Esophagus muscularis mucosa (tissue), 4 donors: ENCODE measurements around the gene GEMIN7. TPM values are rescaled to one million over a fixed set of nuclear protein-coding genes. Genes with fewer than 3 reads are reported as not detected.
A peak's percentile ranks its signal among the peaks of the same experiment; 100 is the strongest.

ENCODE experiments used
- DNase-seq: peaks from one replicate; pipeline ENCODE4 v3.0.0-alpha.2; 2017; ENCODE audit errors: extremely low spot score
- H3K27ac ChIP-seq, 4 donors: fragments of 200-600 bp; sonication (generic); replicated peaks in 1 of 4; 1 replicate in 3 of 4; 2 replicates in 1 of 4; pipeline ENCODE4 v1.5.1; 2016 to 2019; ENCODE audit warnings: mild to moderate bottlenecking in 1 of 4
- H3K27me3 ChIP-seq, 4 donors: fragments of 200-600 bp; sonication (generic); one replicate each; pipeline versions ENCODE4 v1.5.1 to v1.6.0; 2016 to 2019
- H3K36me3 ChIP-seq, 4 donors: fragments of 200-600 bp; sonication (generic); one replicate each; pipeline ENCODE4 v1.5.1; 2016 to 2019
- H3K4me1 ChIP-seq, 4 donors: fragments of 200-600 bp; sonication (generic); one replicate each; pipeline ENCODE4 v1.5.1; 2016 to 2019
- H3K4me3 ChIP-seq, 4 donors: fragments of 200-600 bp; sonication (generic); 1 replicate in 2 of 4; 2 replicates in 2 of 4; pipeline ENCODE4 v1.5.1; 2016 to 2019; ENCODE audit warnings: mild to moderate bottlenecking in 4 of 4, moderate library complexity in 1 of 4
- H3K9me3 ChIP-seq, 4 donors: fragments of 200-600 bp; sonication (generic); 1 replicate in 3 of 4; 2 replicates in 1 of 4; pipeline ENCODE4 v1.5.1; 2016 to 2019
- EP300 ChIP-seq: sonication (generic); formaldehyde crosslinking; IDR thresholded peaks from one replicate; pipeline ENCODE4 v1.6.1; 2017; ENCODE audit warnings: antibody characterized with exemption
- POLR2A ChIP-seq: fragments of 450-650 bp; IDR thresholded peaks from one replicate; pipeline ENCODE4 v1.6.1; 2017; ENCODE audit warnings: antibody characterized with exemption, moderate library complexity, mild to moderate bottlenecking, low read depth
- POLR2AphosphoS5 ChIP-seq, 2 donors: sonication (generic); formaldehyde crosslinking; IDR thresholded peaks; one replicate each; pipeline ENCODE4 v1.6.1; 2017; ENCODE audit warnings: antibody characterized with exemption in 2 of 2
- WGBS: methylation state at CpG from one replicate; pipeline ENCODE4 v1.1.5; 2018; 5-methylcytosine and 5-hydroxymethylcytosine counted together
- intact Hi-C: fragments of 100-400 bp; cut with DNase I; formaldehyde crosslinking; loops from one replicate; pipeline ENCODE4 v1.15.1; 2023
- total RNA-seq, 4 donors: library from RNA; depleted of rRNA; stranded (reverse); fragments of >200 nt; gene quantifications; one replicate each; pipeline versions ENCODE4 v1.1.0 to v1.2.1, GENCODE V29; 2016
- TF ChIP-seq, protein P1 (sequence below), 3 experiments: fragments of 200-600 bp in 2 of 3; fragments of 450-650 bp in 1 of 3; sonication (generic) in 2 of 3; IDR thresholded peaks; one replicate each; pipeline ENCODE4 v1.5.1; 2017 to 2019; ENCODE audit warnings: antibody characterized with exemption in 3 of 3, mild to moderate bottlenecking in 2 of 3, moderate library complexity in 1 of 3

GEMIN7 gene
- total RNA-seq, 4 donors from 2014 or later = 12.3 to 19.1 (median 15.3) TPM

DNA sequence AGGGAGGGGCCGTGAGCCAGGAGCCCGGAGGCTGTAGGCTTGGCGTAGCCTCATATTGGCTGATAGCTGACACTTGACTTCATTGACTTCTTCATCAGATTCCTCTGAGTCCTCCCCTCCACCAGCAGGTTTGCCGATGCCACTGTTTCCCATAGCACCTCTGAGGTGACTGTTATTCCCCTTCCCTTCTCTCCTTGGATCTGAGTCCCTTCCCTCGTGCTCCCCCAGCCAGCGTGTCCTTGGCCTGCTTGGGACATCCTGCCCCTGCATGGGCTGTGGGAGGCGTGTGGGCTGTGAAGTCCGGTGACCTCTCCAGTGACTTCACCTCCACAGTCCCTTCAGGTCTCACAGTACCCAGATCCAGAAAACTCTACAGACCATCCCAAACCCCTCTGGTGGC lies 22.7 kb downstream of the GEMIN7 start:
- no peak overlapping the region for H3K27ac ChIP-seq
- TF ChIP-seq EP300 = no peak
- no peak for TF ChIP-seq POLR2A
- TF ChIP-seq, protein P1, sequence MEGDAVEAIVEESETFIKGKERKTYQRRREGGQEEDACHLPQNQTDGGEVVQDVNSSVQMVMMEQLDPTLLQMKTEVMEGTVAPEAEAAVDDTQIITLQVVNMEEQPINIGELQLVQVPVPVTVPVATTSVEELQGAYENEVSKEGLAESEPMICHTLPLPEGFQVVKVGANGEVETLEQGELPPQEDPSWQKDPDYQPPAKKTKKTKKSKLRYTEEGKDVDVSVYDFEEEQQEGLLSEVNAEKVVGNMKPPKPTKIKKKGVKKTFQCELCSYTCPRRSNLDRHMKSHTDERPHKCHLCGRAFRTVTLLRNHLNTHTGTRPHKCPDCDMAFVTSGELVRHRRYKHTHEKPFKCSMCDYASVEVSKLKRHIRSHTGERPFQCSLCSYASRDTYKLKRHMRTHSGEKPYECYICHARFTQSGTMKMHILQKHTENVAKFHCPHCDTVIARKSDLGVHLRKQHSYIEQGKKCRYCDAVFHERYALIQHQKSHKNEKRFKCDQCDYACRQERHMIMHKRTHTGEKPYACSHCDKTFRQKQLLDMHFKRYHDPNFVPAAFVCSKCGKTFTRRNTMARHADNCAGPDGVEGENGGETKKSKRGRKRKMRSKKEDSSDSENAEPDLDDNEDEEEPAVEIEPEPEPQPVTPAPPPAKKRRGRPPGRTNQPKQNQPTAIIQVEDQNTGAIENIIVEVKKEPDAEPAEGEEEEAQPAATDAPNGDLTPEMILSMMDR (IDR thresholded peaks at IDR 0.05) = no peak
- no peak for TF ChIP-seq POLR2AphosphoS5 (IDR thresholded peaks at IDR 0.05)
- H3K4me3 ChIP-seq = no peak overlapping the region
- H3K4me1 ChIP-seq = peaks cover 57 to 88% (median 69%) of the 10 kb centered on the region in 4 donors
- 85% methylated on average over 8 of the region's 8 CpGs for WGBS
- peaks cover 0 to 6% (median 0%) of the 10 kb centered on the region in 4 donors for H3K36me3 ChIP-seq
- no peak for DNase-seq
- H3K27me3 ChIP-seq = no peaks in the 10 kb centered on the region
- intact Hi-C loops = no loop called here
- H3K9me3 ChIP-seq = no peaks in the 10 kb centered on the region

DNA sequence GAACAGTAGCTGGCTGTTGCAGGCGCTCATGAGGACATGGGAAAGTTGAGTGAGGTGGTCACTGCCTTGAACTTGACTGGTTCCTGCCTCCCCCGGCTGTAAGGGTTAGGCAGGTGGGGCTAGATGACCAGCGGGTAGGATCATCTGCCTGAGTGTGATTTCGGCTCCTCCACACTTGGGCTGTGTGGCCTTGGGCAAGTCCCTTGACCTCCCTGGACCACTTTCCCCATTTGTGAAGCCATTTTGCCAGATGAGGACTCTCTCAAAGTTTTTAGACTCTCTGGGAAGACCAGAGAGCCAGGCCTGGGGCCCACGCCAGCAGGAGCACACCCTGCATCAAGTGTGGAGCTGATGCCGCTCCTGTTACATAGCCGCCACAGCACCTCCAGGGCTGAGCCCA lies 23.4 kb downstream of the GEMIN7 start:
- intact Hi-C loops = no loop called here

DNA sequence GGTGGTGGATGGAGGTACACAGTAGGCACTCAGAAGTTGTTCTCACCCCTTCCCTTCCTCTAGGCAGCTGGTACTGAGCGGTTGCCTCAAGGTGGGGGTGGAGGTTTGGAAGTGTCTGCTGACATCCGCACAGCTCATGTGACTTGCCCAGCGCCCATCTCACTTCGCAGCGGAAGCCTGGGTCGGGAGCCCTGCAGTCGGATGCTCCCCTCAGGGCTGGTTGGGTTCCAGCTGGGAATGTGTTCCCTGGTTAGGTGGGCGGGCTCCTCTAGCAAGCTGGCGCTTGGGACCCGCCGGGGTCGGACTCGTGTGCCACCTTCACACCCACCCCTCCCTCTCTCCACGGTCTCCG lies 24.1 kb downstream of the GEMIN7 start:
- Histone ChIP-seq H3K27me3 (no peaks in the 10 kb centered on the region), H3K27ac (peak overlapping the region in 1 of 4 donors; percentile 31), H3K9me3 (no peaks in the 10 kb centered on the region), H3K4me1 (peaks cover 46 to 75% (median 56%) of the 10 kb centered on the region in 4 donors), H3K4me3 (peak overlapping the region in 3 of 4 donors; percentile 15 to 40 (median 30)), H3K36me3 (peaks cover 0 to 6% (median 0%) of the 10 kb centered on the region in 4 donors)
- no peak for DNase-seq
- intact Hi-C loops = no loop called here
- 28% methylated on average over 13 of the region's 15 CpGs for WGBS
- TF ChIP-seq, protein P1 (IDR thresholded peaks at IDR 0.05) = no peak
- TF ChIP-seq POLR2AphosphoS5 (IDR thresholded peaks at IDR 0.05) = peak in 1 of 2 donors; percentile 36

More for the DNA sequence above, 23.4 kb downstream of the GEMIN7 start:
- H3K9me3 ChIP-seq = no peaks in the 10 kb centered on the region
- peaks cover 53 to 81% (median 62%) of the 10 kb centered on the region in 4 donors for H3K4me1 ChIP-seq
- H3K27ac ChIP-seq = no peak overlapping the region
- 99% methylated on average over 6 of the region's 7 CpGs for WGBS
- peaks cover 0 to 6% (median 0%) of the 10 kb centered on the region in 4 donors for H3K36me3 ChIP-seq
- no peak for DNase-seq
- no peaks in the 10 kb centered on the region for H3K27me3 ChIP-seq
- TF ChIP-seq, protein P1 (IDR thresholded peaks at IDR 0.05) = no peak
- TF ChIP-seq POLR2A (no peak), POLR2AphosphoS5 (IDR thresholded peaks at IDR 0.05) (no peak), EP300 (no peak)
- no peak overlapping the region for H3K4me3 ChIP-seq

DNA sequence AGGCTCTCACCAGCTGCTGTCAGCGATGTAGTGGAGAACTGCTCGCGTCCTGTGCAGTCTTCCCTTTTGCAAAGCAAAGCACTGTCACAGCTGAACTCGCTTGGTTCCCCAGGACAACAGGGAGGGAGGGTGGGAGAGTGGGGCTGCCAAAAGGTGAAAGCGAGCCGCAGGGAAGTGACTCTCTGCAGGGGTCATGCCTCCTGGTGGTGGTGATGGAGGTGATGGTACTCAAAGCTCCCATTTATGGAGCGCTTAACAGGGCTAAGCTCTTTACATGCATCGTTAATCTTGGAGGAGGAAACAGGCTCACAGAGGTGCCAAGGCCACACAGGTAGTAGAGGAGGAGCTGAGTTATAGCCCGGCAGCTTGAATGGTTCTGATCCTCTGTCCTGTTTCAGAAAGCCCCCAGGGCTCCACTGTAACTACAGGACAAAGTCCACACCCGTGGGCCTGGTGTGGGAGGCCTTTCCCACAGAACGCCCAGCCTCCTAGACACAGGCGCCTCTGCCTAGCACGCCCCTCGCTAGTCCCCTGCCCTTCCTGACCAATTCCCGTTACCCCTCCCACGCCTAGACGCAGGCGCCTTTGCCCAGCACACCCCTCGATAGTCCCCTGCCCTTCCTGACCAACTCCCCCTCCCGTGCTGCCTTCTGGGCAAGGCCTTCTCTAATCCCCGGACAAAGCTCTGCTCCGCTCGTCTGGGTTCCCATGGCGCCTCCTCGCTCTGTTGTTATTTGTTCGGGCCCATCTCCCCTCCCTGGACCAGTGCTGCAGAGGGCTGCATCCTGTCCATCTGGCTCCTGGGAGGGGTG lies 24.7 kb downstream of the GEMIN7 start:
- WGBS = 69% methylated on average over 18 of the region's 26 CpGs

More for the DNA sequence above, 24.7 kb downstream of the GEMIN7 start:
- Histone ChIP-seq H3K9me3 (no peaks in the 10 kb centered on the region), H3K27me3 (no peaks in the 10 kb centered on the region), H3K4me1 (peaks cover 40 to 69% (median 50%) of the 10 kb centered on the region in 4 donors), H3K36me3 (peaks cover 0 to 6% (median 0%) of the 10 kb centered on the region in 4 donors), H3K4me3 (peak overlapping the region in 3 of 4 donors; percentile 15 to 40 (median 30)), H3K27ac (peak overlapping the region in 1 of 4 donors; percentile 31)
- DNase-seq = no peak
- intact Hi-C loops = no loop called here
- TF ChIP-seq, protein P1 (IDR thresholded peaks at IDR 0.05) = no peak
- TF ChIP-seq EP300 (no peak), POLR2A (no peak), POLR2AphosphoS5 (IDR thresholded peaks at IDR 0.05) (no peak)
